ENCODE measurements around the gene KIRREL1. TPM values are rescaled to one million over a fixed set of nuclear protein-coding genes. Genes with fewer than 3 reads are reported as not detected.

The KIRREL1 gene
- total and polyA plus RNA-seq, 9 donors: 21.6 to 55.3 (median 37.3) TPM

DNA sequence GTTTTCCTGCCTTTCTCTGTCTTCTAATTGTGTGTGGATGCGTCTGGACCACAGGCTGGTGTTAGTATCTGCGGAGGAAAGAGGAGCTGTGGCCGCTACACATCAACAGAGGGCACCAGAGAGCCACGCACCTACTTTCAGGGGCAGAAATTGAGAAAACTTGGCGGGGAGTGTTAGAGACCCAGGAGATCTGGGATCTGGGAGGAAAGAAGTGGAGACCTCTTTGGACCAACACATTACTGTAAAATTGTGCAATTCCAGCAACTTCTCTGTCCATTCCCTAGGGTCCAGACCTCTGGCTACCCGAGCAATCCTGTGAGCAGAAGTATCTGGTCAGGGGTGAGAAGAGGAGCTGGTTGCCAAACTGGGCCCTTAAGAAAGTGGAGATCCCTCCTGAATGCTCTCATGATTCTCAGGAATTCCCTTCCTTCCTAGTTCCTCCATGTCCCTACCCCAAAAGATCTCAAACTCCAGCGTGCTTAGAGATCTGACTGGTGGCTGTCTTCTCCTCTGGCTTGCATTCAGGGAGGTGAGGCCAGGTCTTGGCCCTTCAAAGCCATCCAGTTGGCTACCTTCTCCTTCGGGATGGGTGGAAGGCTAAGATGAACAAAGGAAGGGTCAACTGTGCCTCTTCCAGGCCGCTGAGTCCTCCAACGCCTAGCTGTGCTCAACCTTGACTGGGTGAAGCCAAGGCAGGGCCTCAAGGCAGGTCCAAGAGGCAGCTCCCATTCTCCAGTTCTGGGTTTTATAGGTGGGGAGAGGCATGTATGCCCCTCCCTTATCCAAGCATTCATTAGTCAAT is 1.2 kb upstream of the KIRREL1 start:
- WGBS (ENCODE audit: insufficient coverage): 20% methylated on average over 6 of the region's 10 CpGs
- DNase-seq: peak; percentile 87
- Histone ChIP-seq H3K4me3 (ENCODE audit: low read length) (no peak overlapping the region), H3K9me3 (replicated peaks; ENCODE audit: control insufficient read depth, low read depth, low read length) (no peaks in the 10 kb centered on the region), H3K4me1 (ENCODE audit: control insufficient read depth, insufficient read depth, low read length) (peaks cover 36% of the 10 kb centered on the region), H3K36me3 (ENCODE audit: control insufficient read depth, insufficient read depth, low read length) (no peaks in the 10 kb centered on the region), H3K27me3 (ENCODE audit: control insufficient read depth, insufficient read depth, low read length) (peaks cover 9% of the 10 kb centered on the region), H3K27ac (ENCODE audit: low read length) (peak overlapping the region; percentile 37)

- Histone ChIP-seq H3K27ac (ENCODE audit: low read length) (peak overlapping the region; percentile 89), H3K36me3 (ENCODE audit: control insufficient read depth, insufficient read depth, low read length) (no peaks in the 10 kb centered on the region), H3K9me3 (replicated peaks; ENCODE audit: control insufficient read depth, low read depth, low read length) (no peaks in the 10 kb centered on the region), H3K27me3 (ENCODE audit: control insufficient read depth, insufficient read depth, low read length) (peaks cover 9% of the 10 kb centered on the region), H3K4me1 (ENCODE audit: control insufficient read depth, insufficient read depth, low read length) (peaks cover 36% of the 10 kb centered on the region), H3K4me3 (ENCODE audit: low read length) (peak overlapping the region; percentile 90)
- no CpG with 5 or more reads among the region's 8 CpGs for WGBS (ENCODE audit: insufficient coverage)
- no peak for DNase-seq
These were observed 655 bp upstream of the KIRREL1 start for GRCh38 chr1:157992833-157993146.

DNA sequence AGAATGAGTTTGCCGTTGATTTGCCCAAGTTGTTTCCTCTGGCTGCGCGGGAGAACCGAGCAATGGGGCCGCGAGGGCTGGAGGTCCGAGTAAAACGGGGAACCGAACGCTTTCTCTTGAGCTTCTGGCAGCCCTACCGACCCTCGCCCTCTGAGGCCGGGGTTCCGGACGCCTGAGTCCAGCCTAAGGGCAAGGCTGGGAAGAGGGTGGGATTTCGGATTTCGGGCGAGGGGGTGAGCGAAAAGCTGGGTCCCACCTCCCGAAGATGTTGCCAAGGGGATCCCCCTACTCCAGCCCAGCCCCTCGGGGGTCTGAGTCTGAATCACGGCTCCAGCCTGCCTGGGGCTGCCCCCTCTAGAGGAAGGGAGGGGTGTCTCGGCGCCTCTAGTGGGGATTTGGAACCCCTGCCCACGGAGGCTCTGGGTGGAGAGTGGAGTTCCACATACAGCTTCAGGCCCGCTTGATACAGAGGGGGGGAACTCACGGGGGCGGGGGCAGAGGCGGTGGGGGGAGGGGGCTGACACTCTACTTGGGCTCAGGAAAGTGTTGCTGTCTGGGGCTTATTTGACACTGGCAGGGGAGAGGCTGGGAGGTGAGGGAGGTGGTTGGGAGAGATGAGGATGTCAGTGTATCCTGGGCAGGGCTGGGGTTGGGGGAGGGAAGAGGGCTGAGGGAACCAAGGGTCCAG is 617 bp downstream of the KIRREL1 start:
- WGBS (ENCODE audit: insufficient coverage): 2% methylated on average over 15 of the region's 29 CpGs
- no peaks in the 10 kb centered on the region for H3K36me3 ChIP-seq (ENCODE audit: control insufficient read depth, insufficient read depth, low read length)
- H3K27ac ChIP-seq (ENCODE audit: low read length): peak overlapping the region; percentile 89
- H3K4me3 ChIP-seq (ENCODE audit: low read length): peak overlapping the region; percentile 90
- peaks cover 39% of the 10 kb centered on the region for H3K4me1 ChIP-seq (ENCODE audit: control insufficient read depth, insufficient read depth, low read length)
- DNase-seq: peak; percentile 72
- peaks cover 7% of the 10 kb centered on the region for H3K27me3 ChIP-seq (ENCODE audit: control insufficient read depth, insufficient read depth, low read length)
- H3K9me3 ChIP-seq (replicated peaks; ENCODE audit: control insufficient read depth, low read depth, low read length): no peaks in the 10 kb centered on the region

DNA sequence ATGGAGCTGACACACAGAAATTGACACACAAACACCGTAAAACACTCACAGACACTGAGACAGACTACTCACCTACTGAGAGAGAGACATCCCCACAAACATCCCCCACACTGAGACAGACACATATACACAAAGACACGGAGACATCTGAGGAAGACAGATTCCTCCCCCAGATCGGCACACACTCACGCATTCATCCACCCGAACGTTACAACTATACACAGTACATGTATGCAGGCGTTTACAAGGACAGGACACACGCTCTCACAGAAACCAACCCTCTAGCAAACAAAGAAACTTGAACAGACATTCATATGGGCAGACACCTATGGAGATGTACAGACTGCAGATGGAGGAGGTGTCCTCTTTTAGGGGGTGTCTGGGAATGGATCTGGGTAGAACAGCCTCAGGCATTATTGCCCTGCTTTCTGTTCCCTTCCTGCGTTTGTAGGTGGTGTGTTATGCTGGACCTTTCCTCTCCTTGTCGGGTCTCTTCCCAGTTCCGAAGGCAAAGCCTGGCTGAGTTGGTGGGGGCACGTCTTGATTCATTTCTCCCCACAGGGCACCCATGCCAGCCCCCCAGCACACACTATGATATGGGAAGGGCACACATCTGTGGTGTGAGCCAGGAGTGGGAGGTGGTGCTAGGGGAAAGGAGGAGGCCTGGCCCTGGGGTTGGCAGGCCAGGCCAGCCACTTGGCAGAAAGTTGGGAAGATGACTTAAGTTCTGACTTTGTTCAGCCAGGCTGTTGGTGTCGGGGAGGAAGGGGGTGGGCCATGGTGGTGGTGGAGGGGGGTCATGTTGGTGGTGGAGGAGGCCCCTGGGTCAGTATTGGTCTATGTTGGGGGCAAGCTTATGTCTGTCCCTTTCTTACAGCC is 1.5 kb downstream of the KIRREL1 start:
- 14% methylated on average over 1 of the region's 13 CpGs for WGBS (ENCODE audit: insufficient coverage)
- no peaks in the 10 kb centered on the region for H3K9me3 ChIP-seq (replicated peaks; ENCODE audit: control insufficient read depth, low read depth, low read length)
- H3K36me3 ChIP-seq (ENCODE audit: control insufficient read depth, insufficient read depth, low read length): no peaks in the 10 kb centered on the region
- H3K27ac ChIP-seq (ENCODE audit: low read length): peak overlapping the region; percentile 89
- H3K4me3 ChIP-seq (ENCODE audit: low read length): peak overlapping the region; percentile 90
- peak; percentile 68 for DNase-seq
- peaks cover 39% of the 10 kb centered on the region for H3K4me1 ChIP-seq (ENCODE audit: control insufficient read depth, insufficient read depth, low read length)
- peaks cover 7% of the 10 kb centered on the region for H3K27me3 ChIP-seq (ENCODE audit: control insufficient read depth, insufficient read depth, low read length)

GRCh38 chr1:157995583-157996169 is 2.2 kb downstream of the KIRREL1 start:
- H3K9me3 ChIP-seq (replicated peaks; ENCODE audit: control insufficient read depth, low read depth, low read length): no peaks in the 10 kb centered on the region
- H3K4me1 ChIP-seq (ENCODE audit: control insufficient read depth, insufficient read depth, low read length): peaks cover 39% of the 10 kb centered on the region
- H3K4me3 ChIP-seq (ENCODE audit: low read length): peak overlapping the region; percentile 10
- peak; percentile 27 for DNase-seq
- no peaks in the 10 kb centered on the region for H3K36me3 ChIP-seq (ENCODE audit: control insufficient read depth, insufficient read depth, low read length)
- 14% methylated on average over 1 of the region's 3 CpGs for WGBS (ENCODE audit: insufficient coverage)
- peak overlapping the region; percentile 89 for H3K27ac ChIP-seq (ENCODE audit: low read length)
- peaks cover 7% of the 10 kb centered on the region for H3K27me3 ChIP-seq (ENCODE audit: control insufficient read depth, insufficient read depth, low read length)

- peak; percentile 62 for DNase-seq
- Histone ChIP-seq H3K36me3 (ENCODE audit: control insufficient read depth, insufficient read depth, low read length) (no peaks in the 10 kb centered on the region), H3K4me1 (ENCODE audit: control insufficient read depth, insufficient read depth, low read length) (peaks cover 41% of the 10 kb centered on the region), H3K27me3 (ENCODE audit: control insufficient read depth, insufficient read depth, low read length) (peaks cover 4% of the 10 kb centered on the region), H3K4me3 (ENCODE audit: low read length) (no peak overlapping the region), H3K27ac (ENCODE audit: low read length) (peak overlapping the region; percentile 20), H3K9me3 (replicated peaks; ENCODE audit: control insufficient read depth, low read depth, low read length) (no peaks in the 10 kb centered on the region)
- no CpG with 5 or more reads among the region's 5 CpGs for WGBS (ENCODE audit: insufficient coverage)
These were observed 3.0 kb downstream of the KIRREL1 start for GRCh38 chr1:157996433-157996832.

DNA sequence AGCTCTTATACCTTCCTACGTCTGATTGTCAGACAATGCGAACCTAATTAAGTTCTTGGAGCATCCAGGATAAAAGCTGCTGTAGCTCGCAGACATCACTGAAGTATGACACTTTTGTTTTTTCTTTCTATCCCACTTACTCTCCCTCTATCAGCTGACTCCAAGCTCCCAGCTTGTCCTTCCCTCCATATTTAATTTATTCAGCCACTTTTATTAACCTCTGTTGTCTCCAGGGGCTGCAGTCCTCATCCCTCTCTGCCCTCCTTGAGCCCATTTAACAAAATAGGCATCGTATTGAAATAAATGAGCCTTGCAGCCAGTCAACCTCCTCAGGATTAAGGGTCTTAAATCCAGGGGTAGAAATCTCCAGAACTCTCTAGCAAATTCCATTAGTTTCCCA is 7.1 kb downstream of the KIRREL1 start:
- WGBS (ENCODE audit: insufficient coverage): 58% methylated on average over 3 of the region's 4 CpGs
- H3K4me1 ChIP-seq (ENCODE audit: control insufficient read depth, insufficient read depth, low read length): peaks cover 41% of the 10 kb centered on the region
- no peak for DNase-seq

GRCh38 chr1:158002022-158002630 is 8.7 kb downstream of the KIRREL1 start:
- Histone ChIP-seq H3K27ac (ENCODE audit: low read length) (peak overlapping the region; percentile 66), H3K4me1 (ENCODE audit: control insufficient read depth, insufficient read depth, low read length) (peaks cover 33% of the 10 kb centered on the region), H3K9me3 (replicated peaks; ENCODE audit: control insufficient read depth, low read depth, low read length) (no peaks in the 10 kb centered on the region), H3K27me3 (ENCODE audit: control insufficient read depth, insufficient read depth, low read length) (no peaks in the 10 kb centered on the region), H3K36me3 (ENCODE audit: control insufficient read depth, insufficient read depth, low read length) (peaks cover 9% of the 10 kb centered on the region), H3K4me3 (ENCODE audit: low read length) (no peak overlapping the region)
- WGBS (ENCODE audit: insufficient coverage): 29% methylated on average over 1 of the region's 4 CpGs
- no peak for DNase-seq

More for the DNA sequence above, 7.1 kb downstream of the KIRREL1 start:
- no peaks in the 10 kb centered on the region for H3K36me3 ChIP-seq (ENCODE audit: control insufficient read depth, insufficient read depth, low read length)
- no peaks in the 10 kb centered on the region for H3K27me3 ChIP-seq (ENCODE audit: control insufficient read depth, insufficient read depth, low read length)
- H3K9me3 ChIP-seq (replicated peaks; ENCODE audit: control insufficient read depth, low read depth, low read length): no peaks in the 10 kb centered on the region
- no peak overlapping the region for H3K4me3 ChIP-seq (ENCODE audit: low read length)
- no peak overlapping the region for H3K27ac ChIP-seq (ENCODE audit: low read length)

GRCh38 chr1:158002631-158003405 is 9.4 kb downstream of the KIRREL1 start:
- no peak for DNase-seq
- Histone ChIP-seq H3K4me3 (ENCODE audit: low read length) (no peak overlapping the region), H3K27me3 (ENCODE audit: control insufficient read depth, insufficient read depth, low read length) (no peaks in the 10 kb centered on the region), H3K9me3 (replicated peaks; ENCODE audit: control insufficient read depth, low read depth, low read length) (no peaks in the 10 kb centered on the region), H3K27ac (ENCODE audit: low read length) (peak overlapping the region; percentile 66), H3K4me1 (ENCODE audit: control insufficient read depth, insufficient read depth, low read length) (peaks cover 40% of the 10 kb centered on the region), H3K36me3 (ENCODE audit: control insufficient read depth, insufficient read depth, low read length) (peaks cover 9% of the 10 kb centered on the region)
- 34% methylated on average over 3 of the region's 14 CpGs for WGBS (ENCODE audit: insufficient coverage)
